Measurements from ENCODE around the gene GTPBP1.

GRCh38 chr22:38681582-38682335 lies 24.0 kb upstream of the GTPBP1 start, which contains the start of gene TOMM22:
- TF ChIP-seq CTCF (conservative IDR thresholded peaks at IDR 0.05; ENCODE audit: low read length) (peak; percentile 90), EZH2phosphoT487 (IDR thresholded peaks at IDR 0.05; ENCODE audit: borderline replicate concordance, low read depth, low read length) (no peak)
